NB4 (cell line): Measurements from ENCODE around the gene KIAA1549.

Source experiments
- CTCF ChIP-seq: IDR thresholded peaks from one replicate; pipeline ENCODE4 v1.5.1; 2012; ENCODE audit warnings: low read depth, low read length
- MAX ChIP-seq: IDR thresholded peaks from 2 replicates; pipeline ENCODE4 v1.6.1; 2011; ENCODE audit warnings: low read depth, low read length

- TF ChIP-seq MAX (no peak), CTCF (no peak)
Observed at GRCh38 chr7:138919911-138920310, 61.3 kb downstream of the KIAA1549 start.
